ENCODE data around the gene BTC. TPM values are rescaled to one million over a fixed set of nuclear protein-coding genes. Genes with fewer than 3 reads are reported as not detected.
"Not testable (repeated sequence)": the region's sequence is repeated elsewhere in the genome, so short reads cannot be mapped to it uniquely, and the experiment has no call there.

Gene BTC
- total and polyA plus RNA-seq, 4 donors, result 0.09 to 0.84 (median 0.36) TPM

- no peak for TF ChIP-seq RAD21 (IDR thresholded peaks at IDR 0.05)
- no peak for TF ChIP-seq HNF4G (IDR thresholded peaks at IDR 0.05)
- TF ChIP-seq, protein P1, sequence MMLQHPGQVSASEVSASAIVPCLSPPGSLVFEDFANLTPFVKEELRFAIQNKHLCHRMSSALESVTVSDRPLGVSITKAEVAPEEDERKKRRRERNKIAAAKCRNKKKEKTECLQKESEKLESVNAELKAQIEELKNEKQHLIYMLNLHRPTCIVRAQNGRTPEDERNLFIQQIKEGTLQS (IDR thresholded peaks at IDR 0.05), result no peak
- no peak for TF ChIP-seq HNF4A (conservative IDR thresholded peaks at IDR 0.05)
- TF ChIP-seq, protein P2, sequence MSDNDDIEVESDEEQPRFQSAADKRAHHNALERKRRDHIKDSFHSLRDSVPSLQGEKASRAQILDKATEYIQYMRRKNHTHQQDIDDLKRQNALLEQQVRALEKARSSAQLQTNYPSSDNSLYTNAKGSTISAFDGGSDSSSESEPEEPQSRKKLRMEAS (IDR thresholded peaks at IDR 0.05), result no peak
- Histone ChIP-seq H3K36me3 (ENCODE audit: control insufficient read depth in 4 of 4, insufficient read depth in 3 of 4, low read depth in 1 of 4, low read length in 3 of 4) (no peaks in the 10 kb centered on the region), H3K9me3 (ENCODE audit: control insufficient read depth in 4 of 4, low read length in 3 of 4) (no peaks in the 10 kb centered on the region), H3K27ac (ENCODE audit: low read depth in 1 of 2, low read length in 2 of 2) (no peak overlapping the region), H3K4me3 (ENCODE audit: low read depth in 1 of 3, low read length in 3 of 3) (no peak overlapping the region), H3K27me3 (ENCODE audit: control insufficient read depth in 4 of 4, insufficient read depth in 4 of 4, low read length in 3 of 4) (no peaks in the 10 kb centered on the region), H3K9ac (ENCODE audit: low read depth in 1 of 2, low read length in 2 of 2) (no peak overlapping the region), H3K4me1 (ENCODE audit: control insufficient read depth in 4 of 4, insufficient read depth in 4 of 4, low read length in 3 of 4) (no peaks in the 10 kb centered on the region)
- WGBS, result 92% methylated on average over 2 of the region's 2 CpGs
- no peak for DNase-seq (ENCODE audit: low spot score)
These were observed 28.3 kb upstream of the BTC start for GRCh38 chr4:74822603-74823002.

- TF ChIP-seq NR2F2 (IDR thresholded peaks at IDR 0.05) (no peak), SP1 (IDR thresholded peaks at IDR 0.05) (no peak), RAD21 (IDR thresholded peaks at IDR 0.05) (no peak)
- TF ChIP-seq, protein P3, sequence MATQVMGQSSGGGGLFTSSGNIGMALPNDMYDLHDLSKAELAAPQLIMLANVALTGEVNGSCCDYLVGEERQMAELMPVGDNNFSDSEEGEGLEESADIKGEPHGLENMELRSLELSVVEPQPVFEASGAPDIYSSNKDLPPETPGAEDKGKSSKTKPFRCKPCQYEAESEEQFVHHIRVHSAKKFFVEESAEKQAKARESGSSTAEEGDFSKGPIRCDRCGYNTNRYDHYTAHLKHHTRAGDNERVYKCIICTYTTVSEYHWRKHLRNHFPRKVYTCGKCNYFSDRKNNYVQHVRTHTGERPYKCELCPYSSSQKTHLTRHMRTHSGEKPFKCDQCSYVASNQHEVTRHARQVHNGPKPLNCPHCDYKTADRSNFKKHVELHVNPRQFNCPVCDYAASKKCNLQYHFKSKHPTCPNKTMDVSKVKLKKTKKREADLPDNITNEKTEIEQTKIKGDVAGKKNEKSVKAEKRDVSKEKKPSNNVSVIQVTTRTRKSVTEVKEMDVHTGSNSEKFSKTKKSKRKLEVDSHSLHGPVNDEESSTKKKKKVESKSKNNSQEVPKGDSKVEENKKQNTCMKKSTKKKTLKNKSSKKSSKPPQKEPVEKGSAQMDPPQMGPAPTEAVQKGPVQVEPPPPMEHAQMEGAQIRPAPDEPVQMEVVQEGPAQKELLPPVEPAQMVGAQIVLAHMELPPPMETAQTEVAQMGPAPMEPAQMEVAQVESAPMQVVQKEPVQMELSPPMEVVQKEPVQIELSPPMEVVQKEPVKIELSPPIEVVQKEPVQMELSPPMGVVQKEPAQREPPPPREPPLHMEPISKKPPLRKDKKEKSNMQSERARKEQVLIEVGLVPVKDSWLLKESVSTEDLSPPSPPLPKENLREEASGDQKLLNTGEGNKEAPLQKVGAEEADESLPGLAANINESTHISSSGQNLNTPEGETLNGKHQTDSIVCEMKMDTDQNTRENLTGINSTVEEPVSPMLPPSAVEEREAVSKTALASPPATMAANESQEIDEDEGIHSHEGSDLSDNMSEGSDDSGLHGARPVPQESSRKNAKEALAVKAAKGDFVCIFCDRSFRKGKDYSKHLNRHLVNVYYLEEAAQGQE (IDR thresholded peaks at IDR 0.05), result no peak
- TF ChIP-seq, protein P2 (IDR thresholded peaks at IDR 0.05), result no peak
- TF ChIP-seq, protein P1 (IDR thresholded peaks at IDR 0.05), result no peak
- no peaks in the 10 kb centered on the region for H3K9me3 ChIP-seq (ENCODE audit: control insufficient read depth in 4 of 4, low read length in 3 of 4)
- no peak overlapping the region for H3K9ac ChIP-seq (ENCODE audit: low read depth in 1 of 2, low read length in 2 of 2)
- no peak overlapping the region for H3K4me3 ChIP-seq (ENCODE audit: low read depth in 1 of 3, low read length in 3 of 3)
- no peaks in the 10 kb centered on the region for H3K27me3 ChIP-seq (ENCODE audit: control insufficient read depth in 4 of 4, insufficient read depth in 4 of 4, low read length in 3 of 4)
- no peak overlapping the region for H3K27ac ChIP-seq (ENCODE audit: low read depth in 1 of 2, low read length in 2 of 2)
- no peaks in the 10 kb centered on the region for H3K4me1 ChIP-seq (ENCODE audit: control insufficient read depth in 4 of 4, insufficient read depth in 4 of 4, low read length in 3 of 4)
- H3K36me3 ChIP-seq (ENCODE audit: control insufficient read depth in 4 of 4, insufficient read depth in 3 of 4, low read depth in 1 of 4, low read length in 3 of 4), result no peaks in the 10 kb centered on the region
- no peak for DNase-seq (ENCODE audit: low spot score)
These were observed 27.2 kb upstream of the BTC start for GRCh38 chr4:74821541-74821940.

- Histone ChIP-seq H3K9ac (ENCODE audit: low read depth in 1 of 2, low read length in 2 of 2) (no peak overlapping the region), H3K27me3 (ENCODE audit: control insufficient read depth in 4 of 4, insufficient read depth in 4 of 4, low read length in 3 of 4) (peaks cover 0 to 4% (median 0%) of the 10 kb centered on the region in 4 donors), H3K4me1 (ENCODE audit: control insufficient read depth in 4 of 4, insufficient read depth in 4 of 4, low read length in 3 of 4) (no peaks in the 10 kb centered on the region), H3K36me3 (ENCODE audit: control insufficient read depth in 4 of 4, insufficient read depth in 3 of 4, low read depth in 1 of 4, low read length in 3 of 4) (no peaks in the 10 kb centered on the region), H3K9me3 (ENCODE audit: control insufficient read depth in 4 of 4, low read length in 3 of 4) (no peaks in the 10 kb centered on the region), H3K4me3 (ENCODE audit: low read depth in 1 of 3, low read length in 3 of 3) (no peak overlapping the region), H3K27ac (ENCODE audit: low read depth in 1 of 2, low read length in 2 of 2) (no peak overlapping the region)
- DNase-seq (ENCODE audit: low spot score), result no peak
- TF ChIP-seq SP1 (IDR thresholded peaks at IDR 0.05), result no peak
- TF ChIP-seq, protein P2 (IDR thresholded peaks at IDR 0.05), result no peak
- no peak for TF ChIP-seq RAD21 (IDR thresholded peaks at IDR 0.05)
- TF ChIP-seq, protein P3 (IDR thresholded peaks at IDR 0.05), result no peak
- TF ChIP-seq, protein P4, sequence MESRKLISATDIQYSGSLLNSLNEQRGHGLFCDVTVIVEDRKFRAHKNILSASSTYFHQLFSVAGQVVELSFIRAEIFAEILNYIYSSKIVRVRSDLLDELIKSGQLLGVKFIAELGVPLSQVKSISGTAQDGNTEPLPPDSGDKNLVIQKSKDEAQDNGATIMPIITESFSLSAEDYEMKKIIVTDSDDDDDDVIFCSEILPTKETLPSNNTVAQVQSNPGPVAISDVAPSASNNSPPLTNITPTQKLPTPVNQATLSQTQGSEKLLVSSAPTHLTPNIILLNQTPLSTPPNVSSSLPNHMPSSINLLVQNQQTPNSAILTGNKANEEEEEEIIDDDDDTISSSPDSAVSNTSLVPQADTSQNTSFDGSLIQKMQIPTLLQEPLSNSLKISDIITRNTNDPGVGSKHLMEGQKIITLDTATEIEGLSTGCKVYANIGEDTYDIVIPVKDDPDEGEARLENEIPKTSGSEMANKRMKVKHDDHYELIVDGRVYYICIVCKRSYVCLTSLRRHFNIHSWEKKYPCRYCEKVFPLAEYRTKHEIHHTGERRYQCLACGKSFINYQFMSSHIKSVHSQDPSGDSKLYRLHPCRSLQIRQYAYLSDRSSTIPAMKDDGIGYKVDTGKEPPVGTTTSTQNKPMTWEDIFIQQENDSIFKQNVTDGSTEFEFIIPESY (IDR thresholded peaks at IDR 0.05), result no peak
- TF ChIP-seq RXRA (IDR thresholded peaks at IDR 0.05), result no peak
- no peak for TF ChIP-seq EGR1 (IDR thresholded peaks at IDR 0.05; ENCODE audit: low read depth in 2 of 2)
- TF ChIP-seq JUND (IDR thresholded peaks at IDR 0.05), result no peak
These were observed 19.7 kb upstream of the BTC start for GRCh38 chr4:74814052-74814451.

DNA sequence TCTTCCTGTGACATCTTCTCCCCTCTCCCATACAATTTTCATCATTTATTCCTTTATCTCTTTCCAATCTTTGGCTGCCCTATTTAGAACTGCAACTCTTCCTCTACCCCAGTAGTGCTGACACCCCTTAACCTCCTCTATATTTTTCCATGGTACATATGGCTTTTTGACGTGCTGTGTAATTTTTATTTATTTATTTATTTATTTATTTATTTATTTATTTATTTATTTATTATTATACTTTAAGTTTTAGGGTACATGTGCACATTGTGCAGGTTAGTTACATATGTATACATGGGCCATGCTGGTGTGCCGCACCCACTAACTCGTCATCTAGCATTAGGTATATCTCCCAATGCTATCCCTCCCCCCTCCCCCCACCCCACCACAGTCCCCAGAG lies 17.7 kb upstream of the BTC start:
- 74% methylated on average over 3 of the region's 3 CpGs for WGBS
- not testable (repeated sequence) for DNase-seq (ENCODE audit: low spot score)

More for the DNA sequence above, 17.7 kb upstream of the BTC start:
- not testable (repeated sequence) for H3K4me1 ChIP-seq (ENCODE audit: control insufficient read depth in 4 of 4, insufficient read depth in 4 of 4, low read length in 3 of 4); H3K9me3 ChIP-seq (ENCODE audit: control insufficient read depth in 4 of 4, low read length in 3 of 4); H3K27me3 ChIP-seq (ENCODE audit: control insufficient read depth in 4 of 4, insufficient read depth in 4 of 4, low read length in 3 of 4); H3K36me3 ChIP-seq (ENCODE audit: control insufficient read depth in 4 of 4, insufficient read depth in 3 of 4, low read depth in 1 of 4, low read length in 3 of 4); H3K9ac ChIP-seq (ENCODE audit: low read depth in 1 of 2, low read length in 2 of 2); H3K4me3 ChIP-seq (ENCODE audit: low read depth in 1 of 3, low read length in 3 of 3); H3K27ac ChIP-seq (ENCODE audit: low read depth in 1 of 2, low read length in 2 of 2)
